ENCODE data around the gene OR2C3.
A peak's percentile ranks its signal among the peaks of the same experiment; 100 is the strongest.

- peak; percentile 52 for TF ChIP-seq CTCF (conservative IDR thresholded peaks at IDR 0.05)
- TF ChIP-seq EZH2 (IDR thresholded peaks at IDR 0.05; ENCODE audit: low read depth) = no peak
These were observed 49.2 kb downstream of the OR2C3 start for GRCh38 chr1:247487057-247487456.
